H9 (cell line): ENCODE measurements around the gene SEZ6. TPM values are rescaled to one million over a fixed set of nuclear protein-coding genes. Genes with fewer than 3 reads are reported as not detected.

Source experiments
- DNase-seq: peaks from one replicate; pipeline ENCODE4 v3.0.0-alpha.2; 2017
- H2AFZ ChIP-seq: one replicate; pipeline ENCODE4 v1.6.1; 2013; ENCODE audit warnings: mild to moderate bottlenecking, low read length, control low read depth, moderate library complexity
- H2AK5ac ChIP-seq: 2 replicates; pipeline ENCODE4 v1.6.1; 2013; ENCODE audit warnings: low read length, control low read depth, mixed read lengths; ENCODE audit not compliant: insufficient read length
- H2BK120ac ChIP-seq: one replicate; pipeline ENCODE4 v1.6.1; 2013; ENCODE audit warnings: low read depth, mild to moderate bottlenecking, low read length, control low read depth, inconsistent platforms; ENCODE audit not compliant: poor library complexity, severe bottlenecking
- H2BK12ac ChIP-seq: 2 replicates; pipeline ENCODE4 v1.6.1; 2013; ENCODE audit warnings: low read length, control low read depth, mixed read lengths, low read depth; ENCODE audit not compliant: insufficient read length
- H2BK15ac ChIP-seq: 2 replicates; pipeline ENCODE4 v1.6.1; 2013; ENCODE audit warnings: low read depth, low read length, control low read depth
- H2BK20ac ChIP-seq: one replicate; pipeline ENCODE4 v1.6.1; 2013; ENCODE audit warnings: low read depth, mild to moderate bottlenecking, low read length, control low read depth, inconsistent platforms; ENCODE audit not compliant: poor library complexity, severe bottlenecking
- H2BK5ac ChIP-seq: 2 replicates; pipeline ENCODE4 v1.6.1; 2013; ENCODE audit warnings: low read length, control low read depth, mixed read lengths; ENCODE audit not compliant: insufficient read length
- H3K14ac ChIP-seq: 2 replicates; pipeline ENCODE4 v1.6.1; 2013; ENCODE audit warnings: low read length, control low read depth; ENCODE audit not compliant: insufficient read depth
- H3K18ac ChIP-seq: 2 replicates; pipeline ENCODE4 v1.6.1; 2013; ENCODE audit warnings: low read depth, mild to moderate bottlenecking, mixed read lengths, low read length, control low read depth; ENCODE audit not compliant: insufficient read length
- H3K23ac ChIP-seq: 2 replicates; pipeline ENCODE4 v1.6.1; 2013; ENCODE audit warnings: low read length, control low read depth, mixed read lengths, low read depth; ENCODE audit not compliant: insufficient read length
- H3K23me2 ChIP-seq: 2 replicates; pipeline ENCODE4 v1.6.1; 2013; ENCODE audit warnings: low read depth, mild to moderate bottlenecking, mixed read lengths, low read length, control low read depth; ENCODE audit not compliant: insufficient read length, poor library complexity, severe bottlenecking
- H3K27ac ChIP-seq: 2 replicates; pipeline ENCODE4 v1.5.1; 2013; ENCODE audit warnings: low read length, control low read depth, mixed read lengths, low read depth; ENCODE audit not compliant: insufficient read length
- H3K27me3 ChIP-seq: 2 replicates; pipeline ENCODE4 v1.6.1; 2013; ENCODE audit warnings: low read length, control low read depth, inconsistent platforms; ENCODE audit not compliant: insufficient read depth
- H3K4ac ChIP-seq: 2 replicates; pipeline ENCODE4 v1.6.1; 2013; ENCODE audit warnings: low read depth, mild to moderate bottlenecking, control low read depth, inconsistent platforms, low read length, moderate library complexity
- H3K4me1 ChIP-seq: 2 replicates; pipeline ENCODE4 v1.6.1; 2013; ENCODE audit warnings: low read length, control low read depth, inconsistent platforms; ENCODE audit not compliant: insufficient read depth
- H3K4me2 ChIP-seq: 2 replicates; pipeline ENCODE4 v1.6.1; 2013; ENCODE audit warnings: low read length, control low read depth, mixed read lengths; ENCODE audit not compliant: insufficient read length, insufficient read depth
- H3K56ac ChIP-seq: 2 replicates; pipeline ENCODE4 v1.6.1; 2013; ENCODE audit warnings: low read depth, mild to moderate bottlenecking, mixed read lengths, low read length, control low read depth; ENCODE audit not compliant: insufficient read length
- H3K79me1 ChIP-seq: 2 replicates; pipeline ENCODE4 v1.6.1; 2013; ENCODE audit warnings: low read depth, mild to moderate bottlenecking, moderate library complexity, low read length, control low read depth, inconsistent platforms; ENCODE audit not compliant: insufficient read depth, poor library complexity, severe bottlenecking
- H3K79me2 ChIP-seq: 2 replicates; pipeline ENCODE4 v1.6.1; 2013; ENCODE audit warnings: low read length, control low read depth, inconsistent platforms; ENCODE audit not compliant: insufficient read depth
- H3K9ac ChIP-seq: 2 replicates; pipeline ENCODE4 v1.6.1; 2013; ENCODE audit warnings: low read length, control low read depth, mixed read lengths; ENCODE audit not compliant: insufficient read length; ENCODE audit errors: extremely low read depth
- H3K9me3 ChIP-seq: one replicate; pipeline ENCODE4 v1.6.1; 2013; ENCODE audit warnings: low read depth, low read length, inconsistent platforms; ENCODE audit not compliant: control insufficient read depth
- H3T11ph ChIP-seq: one replicate; pipeline ENCODE4 v1.6.1; 2013; ENCODE audit warnings: mild to moderate bottlenecking, low read length, control low read depth, inconsistent platforms
- H4K20me1 ChIP-seq: one replicate; pipeline ENCODE4 v1.6.1; 2013; ENCODE audit not compliant: control insufficient read depth, insufficient read length, insufficient read depth
- H4K5ac ChIP-seq: 2 replicates; pipeline ENCODE4 v1.6.1; 2013; ENCODE audit warnings: low read depth, mild to moderate bottlenecking, mixed read lengths, low read length, control low read depth; ENCODE audit not compliant: insufficient read length
- H4K8ac ChIP-seq: replicated peaks from 2 replicates; pipeline ENCODE4 v1.6.1; 2013; ENCODE audit warnings: low read length, control low read depth, mixed read lengths, low read depth; ENCODE audit not compliant: insufficient read length
- H4K91ac ChIP-seq: 2 replicates; pipeline ENCODE4 v1.6.1; 2013; ENCODE audit warnings: low read depth, mild to moderate bottlenecking, moderate library complexity, mixed read lengths, low read length, control low read depth; ENCODE audit not compliant: insufficient read length
- H3K27ac Mint-ChIP-seq, 3 experiments: 2 replicates in 2 of 3; 3 replicates in 1 of 3; pipeline ENCODE4 v1.8.0; 2020 to 2021; ENCODE audit warnings: mixed read lengths in 3 of 3, mild to moderate bottlenecking in 1 of 3, moderate library complexity in 1 of 3
- H3K27me3 Mint-ChIP-seq: 2 replicates; pipeline ENCODE4 v1.8.0; 2021; ENCODE audit warnings: low read depth, mild to moderate bottlenecking, moderate library complexity, mixed read lengths
- H3K36me3 Mint-ChIP-seq, 3 experiments: 2 replicates in 2 of 3; 3 replicates in 1 of 3; pipeline ENCODE4 v1.8.0; 2020 to 2021; ENCODE audit warnings: low read depth in 3 of 3, mixed read lengths in 3 of 3; ENCODE audit not compliant: insufficient read depth in 1 of 3
- H3K4me1 Mint-ChIP-seq, 2 experiments: 2 replicates each; pipeline ENCODE4 v1.8.0; 2020; ENCODE audit warnings: mixed read lengths in 2 of 2
- H3K4me3 Mint-ChIP-seq, 2 experiments: 2 replicates in 1 of 2; 3 replicates in 1 of 2; pipeline ENCODE4 v1.8.0; 2020 to 2021; ENCODE audit warnings: mild to moderate bottlenecking in 2 of 2, mixed read lengths in 2 of 2, moderate library complexity in 1 of 2
- H3K9me3 Mint-ChIP-seq, 2 experiments: 2 replicates in 1 of 2; 3 replicates in 1 of 2; pipeline ENCODE4 v1.8.0; 2020; ENCODE audit warnings: mild to moderate bottlenecking in 2 of 2, mixed read lengths in 2 of 2, moderate library complexity in 1 of 2
- WGBS: extraction: QIAGEN DNeasy Blood & Tissue Kit; methylation state at CpG from one replicate; pipeline ENCODE4 v1.1.7; 2013; ENCODE audit warnings: missing lambda C conversion rate, low lambda C conversion rate, mixed read lengths; ENCODE audit not compliant: insufficient read length; ENCODE audit errors: extremely low coverage; 5-methylcytosine and 5-hydroxymethylcytosine counted together
- total RNA-seq: library from RNA; stranded (reverse); gene quantifications from 2 replicates; pipeline ENCODE4 v1.2.1, GENCODE V29; 2021
- TF ChIP-seq, protein P1 (sequence below): fragments of 200-600 bp; sonication (generic); conservative IDR thresholded peaks from 3 replicates; pipeline ENCODE4 v1.8.0; 2021; ENCODE audit warnings: antibody characterized with exemption, mild to moderate bottlenecking

SEZ6 gene
- total RNA-seq, 1 experiment from 2014 or later: 1.8 TPM

DNA sequence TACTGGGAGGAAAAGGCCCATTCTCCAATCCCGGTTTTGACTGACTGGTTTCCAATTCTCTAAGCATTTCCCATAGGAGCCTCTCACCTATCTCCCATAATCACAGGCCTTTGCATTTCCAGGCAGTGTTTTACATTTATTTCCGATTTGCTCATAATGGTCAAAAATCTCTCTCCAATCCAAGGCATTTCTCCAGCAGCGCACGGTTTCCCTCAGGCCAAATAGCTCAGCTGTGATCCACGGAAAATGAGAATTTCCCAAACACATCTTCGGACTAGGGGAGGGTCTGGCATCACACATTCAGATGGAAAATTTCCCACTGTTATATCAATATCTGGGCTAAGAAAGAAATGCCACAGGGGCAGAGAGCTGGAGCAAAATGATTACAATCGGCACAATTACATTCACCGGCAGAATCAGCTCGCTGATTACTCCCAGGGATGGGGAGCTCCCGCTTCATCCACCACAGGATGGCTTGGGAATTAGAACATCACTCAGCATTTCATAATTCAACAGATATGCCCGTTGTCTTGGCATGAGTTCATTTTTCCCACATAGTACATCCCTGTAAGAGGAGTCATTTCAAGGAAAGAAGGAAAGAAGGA is 43.8 kb upstream of the SEZ6 start:
- Histone ChIP-seq H3K23ac (no peak overlapping the region), H4K91ac (no peak overlapping the region), H2AFZ (no peak overlapping the region), H3K56ac (no peak overlapping the region), H3K4me1 (peaks cover 13% of the 10 kb centered on the region; the same call in 1 of the 2 replicates), H2BK12ac (no peak overlapping the region), H3K27ac (no peak overlapping the region), H3K4me2 (no peak overlapping the region), H3K9me3 (no peaks in the 10 kb centered on the region), H4K5ac (no peak overlapping the region), H3K4ac (no peak overlapping the region), H3K79me2 (no peaks in the 10 kb centered on the region; the same call in 1 of the 2 replicates), H2BK15ac (no peak overlapping the region), H3K79me1 (no peaks in the 10 kb centered on the region), H3K23me2 (no peaks in the 10 kb centered on the region), H2BK5ac (no peak overlapping the region), H3K14ac (no peak overlapping the region), H3K18ac (no peak overlapping the region), H3T11ph (no peak overlapping the region), H3K9ac (no peak overlapping the region), H4K8ac (no peak overlapping the region), H3K27me3 (no peaks in the 10 kb centered on the region), H4K20me1 (no peaks in the 10 kb centered on the region), H2BK20ac (no peak overlapping the region), H2AK5ac (no peak overlapping the region), H2BK120ac (no peak overlapping the region)
- H3K4me1 Mint-ChIP-seq: peaks cover 28 to 39% of the 10 kb centered on the region in 2 experiments
- DNase-seq: no peak
- peaks cover 9 to 26% (median 18%) of the 10 kb centered on the region in 3 experiments; a peak in 6 of 7 replicates for H3K36me3 Mint-ChIP-seq
- H3K4me3 Mint-ChIP-seq: no peak overlapping the region
- TF ChIP-seq, protein P1, sequence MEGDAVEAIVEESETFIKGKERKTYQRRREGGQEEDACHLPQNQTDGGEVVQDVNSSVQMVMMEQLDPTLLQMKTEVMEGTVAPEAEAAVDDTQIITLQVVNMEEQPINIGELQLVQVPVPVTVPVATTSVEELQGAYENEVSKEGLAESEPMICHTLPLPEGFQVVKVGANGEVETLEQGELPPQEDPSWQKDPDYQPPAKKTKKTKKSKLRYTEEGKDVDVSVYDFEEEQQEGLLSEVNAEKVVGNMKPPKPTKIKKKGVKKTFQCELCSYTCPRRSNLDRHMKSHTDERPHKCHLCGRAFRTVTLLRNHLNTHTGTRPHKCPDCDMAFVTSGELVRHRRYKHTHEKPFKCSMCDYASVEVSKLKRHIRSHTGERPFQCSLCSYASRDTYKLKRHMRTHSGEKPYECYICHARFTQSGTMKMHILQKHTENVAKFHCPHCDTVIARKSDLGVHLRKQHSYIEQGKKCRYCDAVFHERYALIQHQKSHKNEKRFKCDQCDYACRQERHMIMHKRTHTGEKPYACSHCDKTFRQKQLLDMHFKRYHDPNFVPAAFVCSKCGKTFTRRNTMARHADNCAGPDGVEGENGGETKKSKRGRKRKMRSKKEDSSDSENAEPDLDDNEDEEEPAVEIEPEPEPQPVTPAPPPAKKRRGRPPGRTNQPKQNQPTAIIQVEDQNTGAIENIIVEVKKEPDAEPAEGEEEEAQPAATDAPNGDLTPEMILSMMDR: no peak
- whole genome bisulfite sequencing: no CpG with 5 or more reads among the region's 11 CpGs
- no peak overlapping the region for H3K27ac Mint-ChIP-seq
- no peaks in the 10 kb centered on the region for H3K9me3 Mint-ChIP-seq
- H3K27me3 Mint-ChIP-seq: no peaks in the 10 kb centered on the region
